Right lobe of liver (tissue), 4 donors: ENCODE results near the gene CABP2.

Experiments
- POLR2A ChIP-seq: fragments of 450-650 bp; IDR thresholded peaks from one replicate; pipeline ENCODE4 v1.6.1; 2017; ENCODE audit warnings: antibody characterized with exemption, mild to moderate bottlenecking
- TF ChIP-seq, protein P1 (sequence below), 4 donors: fragments of 200-600 bp in 3 of 4; fragments of 450-650 bp in 1 of 4; IDR thresholded peaks; one replicate each; pipeline versions ENCODE4 v1.5.1 to v1.8.0; 2016 to 2022; ENCODE audit warnings: antibody characterized with exemption in 4 of 4, mild to moderate bottlenecking in 2 of 4
- donor health status: DM: no; HTN: no; CAD: no.
- donor health status: DM: no; HTN: no; CAD: no.
- donor health status: DM: no; HTN: yes; CAD: no.

GRCh38 chr11:67469508-67469811 is 53.8 kb downstream of the CABP2 start:
- TF ChIP-seq, protein P1, sequence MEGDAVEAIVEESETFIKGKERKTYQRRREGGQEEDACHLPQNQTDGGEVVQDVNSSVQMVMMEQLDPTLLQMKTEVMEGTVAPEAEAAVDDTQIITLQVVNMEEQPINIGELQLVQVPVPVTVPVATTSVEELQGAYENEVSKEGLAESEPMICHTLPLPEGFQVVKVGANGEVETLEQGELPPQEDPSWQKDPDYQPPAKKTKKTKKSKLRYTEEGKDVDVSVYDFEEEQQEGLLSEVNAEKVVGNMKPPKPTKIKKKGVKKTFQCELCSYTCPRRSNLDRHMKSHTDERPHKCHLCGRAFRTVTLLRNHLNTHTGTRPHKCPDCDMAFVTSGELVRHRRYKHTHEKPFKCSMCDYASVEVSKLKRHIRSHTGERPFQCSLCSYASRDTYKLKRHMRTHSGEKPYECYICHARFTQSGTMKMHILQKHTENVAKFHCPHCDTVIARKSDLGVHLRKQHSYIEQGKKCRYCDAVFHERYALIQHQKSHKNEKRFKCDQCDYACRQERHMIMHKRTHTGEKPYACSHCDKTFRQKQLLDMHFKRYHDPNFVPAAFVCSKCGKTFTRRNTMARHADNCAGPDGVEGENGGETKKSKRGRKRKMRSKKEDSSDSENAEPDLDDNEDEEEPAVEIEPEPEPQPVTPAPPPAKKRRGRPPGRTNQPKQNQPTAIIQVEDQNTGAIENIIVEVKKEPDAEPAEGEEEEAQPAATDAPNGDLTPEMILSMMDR (IDR thresholded peaks at IDR 0.05): no peak
- no peak for TF ChIP-seq POLR2A
